Brain microvascular endothelial cell (primary cell): Measurements from ENCODE around the gene RALGPS1.
A peak's percentile ranks its signal among the peaks of the same experiment; 100 is the strongest.

Source experiments
- DNase-seq: peaks from one replicate; pipeline ENCODE4 v3.0.0-alpha.2; 2020
- H3K27ac ChIP-seq: fragments of 250-450 bp; sonication (Bioruptor Pico); 2 replicates; pipeline ENCODE4 v1.5.1; 2020; ENCODE audit warnings: mild to moderate bottlenecking, moderate library complexity
- H3K27me3 ChIP-seq: fragments of 250-450 bp; sonication (Bioruptor Pico); replicated peaks from 2 replicates; pipeline ENCODE4 v1.5.1; 2020; ENCODE audit warnings: mild to moderate bottlenecking
- H3K36me3 ChIP-seq: fragments of 250-450 bp; sonication (Bioruptor Pico); replicated peaks from 2 replicates; pipeline ENCODE4 v1.5.1; 2020; ENCODE audit warnings: mild to moderate bottlenecking
- H3K4me3 ChIP-seq: 2 replicates; pipeline ENCODE4 v1.5.1; 2011; ENCODE audit warnings: low read depth, mild to moderate bottlenecking, control low read depth, low read length, moderate library complexity
- CTCF ChIP-seq: IDR thresholded peaks from 2 replicates; pipeline ENCODE4 v1.5.1; 2011; ENCODE audit warnings: low read depth, mild to moderate bottlenecking, moderate library complexity, low read length, control low read depth, inconsistent platforms; ENCODE audit errors: missing control alignments
- in situ Hi-C: cut with HindIII; loops from 2 replicates; pipeline ENCODE4 v1.10.0; 2017; ENCODE audit warnings: low sequenced_read_pairs, low pct_ligation_motif_present

Gene RALGPS1

DNA sequence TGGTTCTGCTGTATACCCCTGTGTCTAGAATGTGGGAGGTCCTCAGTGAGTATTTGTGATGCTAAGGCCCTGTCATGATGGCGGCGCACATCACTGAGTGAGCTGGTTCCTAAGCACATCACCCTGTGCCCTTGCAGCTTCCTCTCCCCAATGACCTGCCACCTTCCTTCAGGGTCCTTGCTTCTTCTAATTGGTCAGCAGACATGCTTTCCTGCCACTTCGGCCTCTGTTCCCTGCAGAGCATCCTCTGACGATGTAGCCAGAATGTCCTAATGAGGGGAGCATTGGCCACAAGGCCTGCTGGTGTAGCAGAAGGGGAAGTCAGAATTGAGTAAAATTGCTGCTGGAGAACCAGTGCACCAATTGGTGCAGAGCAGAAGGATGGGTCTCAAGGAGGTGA is 238.9 kb downstream of the RALGPS1 start:
- no peak overlapping the region for H3K4me3 ChIP-seq
- no peak overlapping the region for H3K27ac ChIP-seq
- no peaks in the 10 kb centered on the region for H3K36me3 ChIP-seq
- TF ChIP-seq CTCF: no peak
- DNase-seq: no peak
- H3K27me3 ChIP-seq: no peaks in the 10 kb centered on the region
- in situ Hi-C loops: no loop called here

DNA sequence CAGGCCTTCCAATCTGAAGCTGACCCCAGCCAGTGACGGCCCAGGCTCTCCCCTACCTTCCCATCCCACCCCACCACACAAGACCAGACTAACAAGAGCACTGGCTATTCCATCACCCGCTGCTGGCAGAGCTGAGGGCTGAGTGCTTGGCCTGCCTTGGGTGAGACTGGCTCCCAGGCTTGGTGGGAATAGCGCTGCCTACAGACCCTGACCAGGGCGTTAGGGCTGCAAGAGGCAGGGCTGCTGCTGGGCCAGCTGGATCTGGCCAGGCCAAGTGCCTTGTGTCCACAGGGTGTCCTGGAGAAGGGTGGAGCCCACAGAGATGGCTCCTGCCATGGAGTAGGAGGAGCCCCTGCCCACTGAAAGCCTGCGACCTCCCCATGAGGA is 239.4 kb downstream of the RALGPS1 start:
- in situ Hi-C loops: no loop called here
- no peak for DNase-seq
- Histone ChIP-seq H3K36me3 (no peaks in the 10 kb centered on the region), H3K4me3 (no peak overlapping the region), H3K27me3 (no peaks in the 10 kb centered on the region), H3K27ac (no peak overlapping the region)
- no peak for TF ChIP-seq CTCF

DNA sequence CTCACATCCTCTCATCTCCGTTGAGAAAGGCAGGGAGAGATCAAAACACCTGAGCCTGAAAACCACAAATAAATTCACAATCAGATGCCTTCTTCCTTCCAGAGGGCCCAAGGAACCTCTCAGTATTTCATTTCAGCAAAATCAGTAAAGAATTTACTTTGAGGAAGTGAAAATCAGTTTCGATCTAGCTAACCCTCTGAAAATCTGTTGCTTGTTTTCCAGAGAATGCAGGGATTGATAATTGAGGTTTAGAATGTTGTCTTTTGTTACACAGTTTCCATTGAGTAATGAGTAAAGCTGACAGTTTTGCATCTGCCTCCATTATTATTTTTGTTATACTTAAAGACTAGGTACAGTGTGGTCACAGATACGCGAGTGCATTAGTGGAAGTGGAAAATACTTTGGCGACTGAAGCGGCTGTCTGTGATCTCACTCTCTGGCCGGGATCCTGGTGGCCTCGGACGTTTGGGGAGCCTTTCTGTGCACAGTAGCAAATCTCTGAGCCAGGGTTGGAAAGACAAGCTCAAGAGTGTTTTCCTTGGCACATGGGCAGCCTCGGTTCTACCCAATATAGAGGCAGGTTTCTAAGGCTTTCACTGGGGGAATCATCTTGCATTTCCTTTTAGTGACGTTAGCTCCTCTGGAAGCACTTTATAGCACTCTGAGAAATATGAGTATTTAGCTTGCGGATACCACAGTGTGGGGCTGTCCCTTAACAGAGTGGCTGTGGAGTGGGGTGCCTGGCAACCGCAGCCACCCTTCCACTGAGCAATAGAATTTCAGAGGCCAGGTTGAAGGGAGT is 240.0 kb downstream of the RALGPS1 start:
- in situ Hi-C loops: no loop called here
- DNase-seq: peak; percentile 68
- Histone ChIP-seq H3K27ac (no peak overlapping the region), H3K27me3 (no peaks in the 10 kb centered on the region), H3K36me3 (no peaks in the 10 kb centered on the region), H3K4me3 (no peak overlapping the region)
- no peak for TF ChIP-seq CTCF

- Histone ChIP-seq H3K36me3 (no peaks in the 10 kb centered on the region), H3K27ac (no peak overlapping the region), H3K27me3 (no peaks in the 10 kb centered on the region), H3K4me3 (no peak overlapping the region)
- in situ Hi-C loops: no loop called here
- no peak for TF ChIP-seq CTCF
- no peak for DNase-seq
Measured at GRCh38 chr9:127155314-127155960, 240.9 kb downstream of the RALGPS1 start.

DNA sequence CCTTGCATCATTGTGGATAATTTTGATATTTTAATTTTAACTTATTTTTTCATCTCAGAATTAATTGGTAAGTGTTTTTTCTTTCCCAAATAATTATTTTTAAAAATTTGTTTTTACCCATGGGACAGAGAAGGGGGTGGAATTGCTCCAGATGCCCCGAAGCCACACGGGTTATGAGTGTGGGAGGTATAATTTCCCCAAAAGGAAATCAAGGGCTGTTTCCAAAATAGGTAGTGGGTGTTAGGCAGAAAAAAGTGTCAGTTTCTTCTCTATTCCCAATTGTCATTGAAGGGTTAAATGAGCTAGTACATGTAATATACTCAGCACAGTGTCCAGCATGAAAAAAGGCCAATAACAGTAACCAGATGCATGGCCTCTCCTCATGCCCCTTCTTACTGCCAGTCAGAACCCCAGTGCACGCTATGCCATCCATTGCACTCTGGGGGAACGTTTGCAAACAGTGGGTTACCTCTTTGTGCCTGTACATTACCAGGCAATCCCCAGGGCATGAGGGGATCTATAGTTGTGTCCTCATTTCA is 244.3 kb downstream of the RALGPS1 start:
- Histone ChIP-seq H3K27ac (no peak overlapping the region), H3K4me3 (no peak overlapping the region), H3K27me3 (no peaks in the 10 kb centered on the region), H3K36me3 (no peaks in the 10 kb centered on the region)
- in situ Hi-C loops: no loop called here
- no peak for TF ChIP-seq CTCF
- DNase-seq: no peak
